ENCODE data around the gene MMP7. TPM values are rescaled to one million over a fixed set of nuclear protein-coding genes. Genes with fewer than 3 reads are reported as not detected.
"Not testable (repeated sequence)": the region's sequence is repeated elsewhere in the genome, so short reads cannot be mapped to it uniquely, and the experiment has no call there.

MMP7 gene
- total RNA-seq, 1 donor: 0.31 TPM

DNA sequence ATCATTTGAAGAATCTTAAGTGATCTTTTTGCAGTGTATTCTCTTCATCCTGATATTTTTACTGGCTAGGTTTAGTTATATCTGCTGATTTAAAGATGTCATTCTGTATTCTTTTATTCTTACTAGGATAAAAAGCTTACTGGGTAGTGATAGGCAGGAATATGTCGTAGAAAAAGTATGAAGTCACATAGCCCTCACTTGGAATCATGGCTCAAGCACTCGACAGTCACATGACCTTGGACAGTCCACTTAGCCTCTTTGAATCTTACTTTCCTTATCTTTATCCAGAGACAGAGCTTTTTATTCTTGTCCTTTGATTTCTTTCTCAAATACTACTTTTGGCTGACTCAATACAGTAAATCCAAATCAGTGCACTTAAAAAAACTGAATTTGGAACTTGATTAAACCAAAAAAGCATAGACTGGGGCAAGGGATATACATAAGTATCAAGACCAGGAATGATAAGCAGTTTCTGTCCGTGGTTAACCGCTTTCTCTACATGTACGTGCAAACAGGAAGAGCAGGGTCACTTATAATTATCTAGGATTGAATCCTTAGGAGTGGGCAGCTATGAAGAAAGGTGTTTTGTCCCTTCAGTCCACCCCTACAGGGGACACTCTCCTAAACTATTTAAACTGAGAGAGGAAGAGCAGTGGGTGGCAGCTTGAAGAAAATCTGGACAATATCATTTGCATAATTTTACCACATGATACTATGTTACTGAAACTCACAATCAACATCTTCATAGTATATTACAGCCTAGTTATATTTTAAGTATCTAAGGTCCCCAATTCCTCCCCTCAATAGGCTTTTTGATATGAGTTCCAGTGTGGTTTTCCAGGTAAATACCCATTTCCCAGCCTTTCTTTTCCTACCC lies 8.0 kb downstream of the MMP7 start:
- no peaks in the 10 kb centered on the region for H3K4me1 ChIP-seq (ENCODE audit: insufficient read depth, low read length)
- H3K4me3 ChIP-seq (ENCODE audit: low read length): no peak overlapping the region
- no peaks in the 10 kb centered on the region for H3K9me3 ChIP-seq (ENCODE audit: low read depth, low read length)
- H3K27me3 ChIP-seq (ENCODE audit: insufficient read depth, low read length): no peaks in the 10 kb centered on the region

DNA sequence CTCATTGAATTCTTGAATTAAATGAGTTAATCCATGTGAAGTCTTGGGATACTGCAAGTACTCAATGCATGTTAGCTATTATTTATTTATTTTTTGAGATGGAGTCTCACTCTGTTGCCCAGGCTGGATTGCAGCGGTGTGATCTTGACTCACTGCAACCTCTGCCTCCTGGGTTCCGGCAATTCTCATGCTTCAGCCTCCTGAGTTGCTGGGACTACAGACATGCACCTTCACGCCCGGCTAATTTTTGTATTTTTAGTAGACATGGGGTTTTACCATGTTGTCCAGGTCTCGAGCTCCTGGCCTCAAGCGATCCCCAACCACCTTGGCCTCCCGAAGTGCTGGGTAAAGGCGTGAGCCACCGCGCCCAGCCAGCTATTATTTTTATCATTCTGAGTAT lies 9.4 kb downstream of the MMP7 start:
- Histone ChIP-seq H3K27me3 (ENCODE audit: insufficient read depth, low read length) (no peaks in the 10 kb centered on the region), H3K9me3 (ENCODE audit: low read depth, low read length) (no peaks in the 10 kb centered on the region), H3K4me3 (ENCODE audit: low read length) (no peak overlapping the region), H3K4me1 (ENCODE audit: insufficient read depth, low read length) (no peaks in the 10 kb centered on the region)

DNA sequence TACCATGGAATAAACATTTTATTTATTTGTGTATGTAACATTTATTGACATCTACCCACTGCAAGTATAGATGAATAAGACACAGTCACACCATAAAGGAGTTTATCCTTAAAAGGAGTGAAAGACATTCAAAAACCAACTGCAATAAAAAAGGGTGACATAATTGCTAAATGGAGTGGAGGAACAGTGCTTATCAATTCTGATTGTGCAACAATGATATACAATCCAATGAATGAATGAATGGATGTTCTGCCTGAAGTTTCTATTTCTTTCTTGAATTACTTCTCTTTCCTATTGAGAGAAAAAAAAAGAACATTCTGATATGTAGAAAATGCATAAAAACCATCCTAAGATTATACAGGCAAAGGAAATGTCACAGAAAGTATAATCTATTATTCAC lies 10.0 kb downstream of the MMP7 start:
- Histone ChIP-seq H3K4me3 (ENCODE audit: low read length) (no peak overlapping the region), H3K9me3 (ENCODE audit: low read depth, low read length) (no peaks in the 10 kb centered on the region), H3K4me1 (ENCODE audit: insufficient read depth, low read length) (no peaks in the 10 kb centered on the region), H3K27me3 (ENCODE audit: insufficient read depth, low read length) (no peaks in the 10 kb centered on the region)

DNA sequence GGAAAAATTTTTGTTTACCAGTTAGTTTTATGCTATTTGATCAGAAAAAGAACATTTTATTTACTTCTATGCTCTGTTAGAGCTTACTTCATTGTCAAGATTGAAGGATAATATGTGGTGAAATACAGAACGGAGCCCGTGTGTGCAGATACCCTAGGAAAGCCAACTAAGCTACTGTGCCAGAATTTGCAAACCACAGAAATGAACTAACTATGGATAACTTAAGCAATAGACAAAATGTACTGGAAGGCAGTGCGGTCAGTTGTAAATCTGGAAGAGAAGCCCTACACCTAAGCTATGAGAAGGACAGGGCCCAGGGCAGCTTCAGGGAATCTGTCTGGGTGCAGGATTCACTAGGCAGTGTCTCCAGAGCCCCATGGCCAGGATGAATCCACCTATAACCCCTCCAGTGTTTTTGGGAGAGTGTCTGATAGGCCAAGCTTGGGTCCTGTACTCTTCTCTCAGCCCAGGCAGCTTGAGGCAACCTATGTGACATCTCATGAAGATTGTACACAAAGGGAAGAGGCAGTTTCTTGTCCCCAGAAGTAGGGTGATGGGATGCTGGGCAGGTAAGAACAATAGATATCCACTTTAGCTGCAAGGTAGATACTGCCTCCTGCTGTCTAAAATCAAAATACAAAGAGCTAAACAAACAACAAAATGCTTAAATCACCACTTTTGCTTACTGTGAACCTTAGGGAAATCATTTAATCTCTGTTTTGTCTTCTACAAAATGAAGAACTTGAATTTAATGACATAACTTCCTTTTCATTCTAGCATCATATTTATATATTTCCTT lies 12.1 kb downstream of the MMP7 start:
- no peaks in the 10 kb centered on the region for H3K27me3 ChIP-seq (ENCODE audit: insufficient read depth, low read length)
- no peaks in the 10 kb centered on the region for H3K4me1 ChIP-seq (ENCODE audit: insufficient read depth, low read length)
- H3K9me3 ChIP-seq (ENCODE audit: low read depth, low read length): no peaks in the 10 kb centered on the region
- no peak overlapping the region for H3K4me3 ChIP-seq (ENCODE audit: low read length)

DNA sequence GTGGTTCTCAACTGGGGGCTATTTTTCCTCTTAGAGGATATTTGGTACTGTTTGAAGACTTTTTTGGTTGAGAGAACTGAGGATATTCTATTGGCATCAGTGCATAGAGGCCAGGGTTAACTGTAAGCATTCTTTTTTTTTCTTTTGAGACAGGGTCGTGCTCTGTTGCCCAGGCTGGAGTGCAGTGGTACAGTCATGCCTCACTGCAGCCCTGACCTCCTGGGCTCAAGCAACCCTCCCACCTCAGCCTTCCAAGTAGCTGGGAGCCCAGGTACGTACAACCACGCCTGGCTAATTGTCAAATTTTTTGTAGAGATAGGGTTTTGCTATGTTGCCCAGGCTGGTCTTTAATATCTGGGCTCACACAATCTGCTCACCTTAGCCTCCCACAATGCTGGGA lies 12.9 kb downstream of the MMP7 start:
- no peak overlapping the region for H3K4me3 ChIP-seq (ENCODE audit: low read length)
- no peaks in the 10 kb centered on the region for H3K4me1 ChIP-seq (ENCODE audit: insufficient read depth, low read length)
- no peaks in the 10 kb centered on the region for H3K9me3 ChIP-seq (ENCODE audit: low read depth, low read length)
- no peaks in the 10 kb centered on the region for H3K27me3 ChIP-seq (ENCODE audit: insufficient read depth, low read length)

DNA sequence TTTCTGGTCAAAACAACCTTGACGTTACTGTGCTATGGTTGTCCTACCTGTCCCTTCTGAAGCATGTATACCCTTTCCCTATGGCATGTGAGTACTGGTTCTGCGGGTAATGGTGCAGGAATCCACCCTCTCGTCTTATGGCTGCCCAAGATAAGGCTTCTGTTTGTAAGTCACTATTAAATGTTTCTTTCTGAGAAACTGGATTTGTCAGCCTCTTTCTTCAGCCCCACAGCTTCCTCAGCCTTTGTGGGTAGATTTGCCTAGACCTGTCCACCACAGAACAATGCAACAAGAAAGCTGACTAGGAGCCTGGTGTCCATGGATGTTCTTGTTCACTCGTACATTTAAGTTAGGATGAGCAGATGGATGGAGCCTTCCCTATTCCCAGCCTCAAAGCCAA lies 14.4 kb downstream of the MMP7 start:
- H3K9me3 ChIP-seq (ENCODE audit: low read depth, low read length): no peaks in the 10 kb centered on the region
- no peaks in the 10 kb centered on the region for H3K27me3 ChIP-seq (ENCODE audit: insufficient read depth, low read length)
- H3K4me1 ChIP-seq (ENCODE audit: insufficient read depth, low read length): no peaks in the 10 kb centered on the region
- H3K4me3 ChIP-seq (ENCODE audit: low read length): no peak overlapping the region

DNA sequence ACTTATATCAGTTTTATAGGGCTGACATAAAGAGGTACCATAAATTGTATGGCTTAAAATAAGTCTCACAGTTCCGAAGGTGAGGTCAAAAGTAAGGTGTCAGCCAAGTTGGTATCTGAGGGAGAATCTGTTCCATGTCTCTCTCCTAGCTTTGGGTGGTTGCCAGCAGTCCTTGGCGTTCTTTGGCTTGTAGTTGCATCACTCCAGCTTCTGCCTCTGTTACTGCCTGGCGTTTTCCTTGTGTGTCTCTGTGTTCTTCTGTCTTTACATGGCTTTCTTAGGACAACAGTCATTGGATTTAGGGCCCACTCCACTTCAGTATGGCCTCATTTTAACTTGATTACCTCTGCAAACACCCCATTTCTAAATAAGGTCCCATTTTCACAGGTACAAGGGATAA lies 16.7 kb downstream of the MMP7 start:
- H3K4me1 ChIP-seq (ENCODE audit: insufficient read depth, low read length): no peaks in the 10 kb centered on the region
- H3K27me3 ChIP-seq (ENCODE audit: insufficient read depth, low read length): no peaks in the 10 kb centered on the region

DNA sequence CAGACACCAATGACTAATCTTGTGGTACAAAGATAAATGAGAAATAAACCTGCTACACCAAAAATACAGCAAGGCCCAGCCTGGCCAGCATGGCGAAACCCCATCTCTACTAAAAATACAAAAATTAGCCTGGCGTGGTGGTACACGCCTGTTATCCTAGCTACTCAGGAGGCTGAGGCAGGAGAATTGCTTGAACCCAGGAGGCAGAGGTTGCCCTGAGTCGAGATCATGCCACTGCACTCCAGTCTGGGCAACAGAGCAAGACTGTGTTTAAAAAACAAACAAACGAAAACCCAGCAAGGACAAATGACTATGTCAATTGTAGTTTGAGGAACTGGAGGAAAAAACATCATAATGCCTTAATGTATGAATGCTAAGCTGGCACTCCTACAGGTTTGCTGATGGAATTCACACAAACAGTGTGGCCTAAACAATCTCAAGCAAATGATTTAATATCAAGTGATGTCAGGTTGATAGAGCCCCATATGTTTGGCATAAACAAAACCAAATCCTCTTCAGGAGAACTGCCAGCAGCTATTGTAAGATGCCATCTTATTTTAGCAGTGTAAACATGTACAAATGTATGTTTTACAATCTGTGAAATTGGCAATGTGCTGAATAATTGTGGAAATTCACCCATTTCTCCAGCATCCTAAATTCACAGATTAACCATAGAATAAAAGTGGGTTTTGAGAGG lies 20.0 kb downstream of the MMP7 start:
- Histone ChIP-seq H3K4me3 (ENCODE audit: low read length) (no peak overlapping the region), H3K27me3 (ENCODE audit: insufficient read depth, low read length) (no peaks in the 10 kb centered on the region), H3K9me3 (ENCODE audit: low read depth, low read length) (no peaks in the 10 kb centered on the region), H3K4me1 (ENCODE audit: insufficient read depth, low read length) (no peaks in the 10 kb centered on the region)

More for the DNA sequence above, 16.7 kb downstream of the MMP7 start:
- H3K4me3 ChIP-seq (ENCODE audit: low read length): no peak overlapping the region
- H3K9me3 ChIP-seq (ENCODE audit: low read depth, low read length): no peaks in the 10 kb centered on the region

DNA sequence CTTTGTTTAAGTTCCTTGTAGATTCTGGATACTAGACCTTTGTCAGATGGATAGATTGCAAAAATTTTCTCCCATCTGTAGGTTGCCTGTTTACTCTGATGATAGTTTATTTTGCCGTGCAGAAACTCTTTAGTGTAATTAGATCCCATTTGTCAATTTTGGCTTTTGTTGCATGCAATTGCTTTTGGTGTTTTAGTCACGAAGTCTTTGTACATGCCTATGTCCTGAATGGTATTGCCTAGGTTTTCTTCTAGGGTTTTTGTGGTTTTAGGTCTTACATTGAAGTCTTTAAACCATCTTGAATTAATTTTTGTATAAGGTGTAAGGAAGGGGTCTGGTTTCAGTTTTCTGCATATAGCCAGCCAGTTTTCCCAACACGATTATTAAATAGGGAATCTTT lies 27.7 kb downstream of the MMP7 start:
- H3K9me3 ChIP-seq (ENCODE audit: low read depth, low read length); H3K4me3 ChIP-seq (ENCODE audit: low read length); H3K4me1 ChIP-seq (ENCODE audit: insufficient read depth, low read length); H3K27me3 ChIP-seq (ENCODE audit: insufficient read depth, low read length): not testable (repeated sequence)

DNA sequence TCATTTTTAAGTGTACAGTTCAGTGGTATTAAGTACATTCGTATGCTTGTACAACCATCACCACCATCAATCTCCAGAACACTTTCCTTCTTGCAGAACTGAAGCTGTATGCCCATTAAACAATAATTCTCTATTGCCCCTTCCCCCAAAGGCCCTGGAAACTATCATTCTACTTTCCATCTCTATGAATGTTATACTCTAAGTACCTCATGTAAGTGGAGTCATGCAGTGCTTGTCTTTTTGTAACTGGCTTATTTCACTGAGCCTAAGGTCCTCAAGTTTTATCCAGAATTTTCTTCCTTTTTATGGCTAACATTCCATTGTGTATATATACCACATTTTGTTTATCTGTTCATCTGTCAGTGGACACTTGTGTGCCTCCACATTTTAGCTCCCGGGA lies 29.7 kb downstream of the MMP7 start:
- Histone ChIP-seq H3K4me1 (ENCODE audit: insufficient read depth, low read length) (no peaks in the 10 kb centered on the region), H3K4me3 (ENCODE audit: low read length) (no peak overlapping the region), H3K27me3 (ENCODE audit: insufficient read depth, low read length) (no peaks in the 10 kb centered on the region), H3K9me3 (ENCODE audit: low read depth, low read length) (no peaks in the 10 kb centered on the region)

DNA sequence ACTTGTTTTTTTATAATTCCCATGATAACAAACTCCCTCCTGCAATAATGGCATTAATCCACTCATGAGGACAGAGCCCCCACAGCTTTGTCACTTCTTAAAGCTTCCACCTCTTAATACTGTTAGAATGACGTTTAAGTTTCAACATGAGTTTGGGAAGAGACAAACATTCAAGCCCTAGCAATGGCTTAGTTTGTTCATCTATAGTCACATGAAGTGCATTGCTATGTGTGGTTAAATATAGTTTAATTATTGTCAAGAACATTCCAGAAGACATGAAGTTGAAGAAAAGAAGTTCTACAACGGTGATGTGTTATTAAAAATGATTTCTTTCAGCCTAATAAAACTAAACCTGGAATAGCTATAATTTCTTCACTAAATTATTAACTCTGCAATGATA lies 30.6 kb downstream of the MMP7 start:
- Histone ChIP-seq H3K4me3 (ENCODE audit: low read length) (no peak overlapping the region), H3K27me3 (ENCODE audit: insufficient read depth, low read length) (no peaks in the 10 kb centered on the region), H3K4me1 (ENCODE audit: insufficient read depth, low read length) (no peaks in the 10 kb centered on the region), H3K9me3 (ENCODE audit: low read depth, low read length) (no peaks in the 10 kb centered on the region)

DNA sequence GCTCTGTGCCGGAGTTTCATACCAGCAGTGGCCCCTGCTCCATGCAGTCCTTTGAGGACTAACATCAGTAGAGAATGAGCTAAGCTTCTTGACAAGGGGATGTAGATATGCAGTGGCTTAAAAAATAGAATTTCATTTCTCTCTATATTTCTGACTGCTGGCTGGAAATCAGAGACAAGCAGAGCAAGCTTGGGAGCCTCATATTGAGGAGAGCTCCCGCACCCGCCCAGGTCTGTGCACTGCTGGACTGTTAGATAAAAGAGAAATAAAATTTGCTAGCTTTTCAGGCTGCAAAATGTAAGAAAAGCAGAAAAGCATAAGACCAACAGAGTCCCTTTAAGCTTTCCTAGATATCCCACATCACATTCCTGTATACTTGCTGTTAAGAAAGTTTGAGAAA lies 31.4 kb downstream of the MMP7 start:
- no peaks in the 10 kb centered on the region for H3K27me3 ChIP-seq (ENCODE audit: insufficient read depth, low read length)
- no peaks in the 10 kb centered on the region for H3K4me1 ChIP-seq (ENCODE audit: insufficient read depth, low read length)
- H3K4me3 ChIP-seq (ENCODE audit: low read length): no peak overlapping the region
- H3K9me3 ChIP-seq (ENCODE audit: low read depth, low read length): no peaks in the 10 kb centered on the region

DNA sequence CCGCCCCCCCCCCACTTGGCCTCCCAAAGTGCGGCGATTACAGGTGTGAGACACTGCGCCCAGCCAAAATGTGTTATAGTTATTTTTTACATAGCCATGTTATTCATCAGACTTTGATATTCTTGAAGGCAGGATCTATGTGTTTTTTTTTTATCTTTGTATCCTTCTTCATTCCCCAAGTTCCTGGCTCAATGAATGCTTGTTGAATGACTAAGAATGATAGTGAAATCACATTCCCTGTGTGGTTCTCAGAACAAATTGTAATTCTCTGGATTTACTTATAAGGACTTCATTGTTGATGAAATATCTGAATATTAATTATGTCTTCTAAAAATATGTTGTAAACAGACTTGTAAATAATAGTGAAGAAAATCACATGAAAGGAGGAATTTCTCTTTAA lies 33.5 kb downstream of the MMP7 start:
- Histone ChIP-seq H3K4me3 (ENCODE audit: low read length) (no peak overlapping the region), H3K4me1 (ENCODE audit: insufficient read depth, low read length) (no peaks in the 10 kb centered on the region), H3K9me3 (ENCODE audit: low read depth, low read length) (no peaks in the 10 kb centered on the region), H3K27me3 (ENCODE audit: insufficient read depth, low read length) (no peaks in the 10 kb centered on the region)

DNA sequence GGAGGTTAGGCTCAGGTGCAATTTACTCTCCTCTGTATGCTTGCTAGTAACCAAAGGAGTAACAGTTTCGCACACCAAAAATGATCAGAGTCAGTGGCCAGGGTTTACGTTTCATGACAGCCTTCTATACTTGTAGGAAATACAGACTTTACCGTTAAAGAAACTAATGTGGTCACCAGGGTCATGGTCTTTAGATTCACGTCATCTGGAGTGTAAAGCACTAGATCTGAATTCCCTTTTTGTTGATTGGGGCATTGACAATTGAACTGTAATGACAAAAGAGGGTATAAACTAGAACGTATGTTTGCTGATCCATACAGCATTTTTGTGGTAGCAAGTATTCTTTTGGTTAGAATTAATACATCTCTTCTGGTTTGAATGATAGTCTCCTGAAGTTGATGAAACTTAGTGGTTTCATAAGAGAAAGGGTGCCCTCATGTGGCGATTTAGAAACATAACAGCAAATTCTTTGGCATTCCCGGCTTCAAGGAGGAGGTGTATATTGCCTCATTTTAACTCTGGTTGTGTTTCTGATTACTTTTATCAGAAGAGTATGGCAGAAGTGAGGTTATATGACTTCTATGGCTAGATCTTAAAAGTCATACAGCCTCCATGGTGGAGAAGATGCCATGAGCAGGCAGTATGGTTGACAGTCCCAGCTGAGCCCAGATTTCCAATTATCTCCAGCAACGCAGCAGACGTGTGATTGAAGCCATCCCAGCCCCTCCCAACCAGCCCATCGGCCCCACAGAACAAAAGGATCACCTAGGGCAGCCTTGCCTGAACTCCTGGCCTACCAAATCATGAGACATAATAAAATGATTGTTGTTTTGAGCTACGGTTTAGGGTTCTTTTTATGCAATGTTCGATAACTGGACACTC lies 35.1 kb downstream of the MMP7 start:
- Histone ChIP-seq H3K9me3 (ENCODE audit: low read depth, low read length) (no peaks in the 10 kb centered on the region), H3K4me3 (ENCODE audit: low read length) (no peak overlapping the region), H3K27me3 (ENCODE audit: insufficient read depth, low read length) (no peaks in the 10 kb centered on the region), H3K4me1 (ENCODE audit: insufficient read depth, low read length) (no peaks in the 10 kb centered on the region)
